ENCODE results near the gene P2RX5. TPM values are rescaled to one million over a fixed set of nuclear protein-coding genes. Genes with fewer than 3 reads are reported as not detected.

The P2RX5 gene
- total and polyA plus RNA-seq, 2 experiments from 2014 or later, result 7.5 to 13.6 TPM

DNA sequence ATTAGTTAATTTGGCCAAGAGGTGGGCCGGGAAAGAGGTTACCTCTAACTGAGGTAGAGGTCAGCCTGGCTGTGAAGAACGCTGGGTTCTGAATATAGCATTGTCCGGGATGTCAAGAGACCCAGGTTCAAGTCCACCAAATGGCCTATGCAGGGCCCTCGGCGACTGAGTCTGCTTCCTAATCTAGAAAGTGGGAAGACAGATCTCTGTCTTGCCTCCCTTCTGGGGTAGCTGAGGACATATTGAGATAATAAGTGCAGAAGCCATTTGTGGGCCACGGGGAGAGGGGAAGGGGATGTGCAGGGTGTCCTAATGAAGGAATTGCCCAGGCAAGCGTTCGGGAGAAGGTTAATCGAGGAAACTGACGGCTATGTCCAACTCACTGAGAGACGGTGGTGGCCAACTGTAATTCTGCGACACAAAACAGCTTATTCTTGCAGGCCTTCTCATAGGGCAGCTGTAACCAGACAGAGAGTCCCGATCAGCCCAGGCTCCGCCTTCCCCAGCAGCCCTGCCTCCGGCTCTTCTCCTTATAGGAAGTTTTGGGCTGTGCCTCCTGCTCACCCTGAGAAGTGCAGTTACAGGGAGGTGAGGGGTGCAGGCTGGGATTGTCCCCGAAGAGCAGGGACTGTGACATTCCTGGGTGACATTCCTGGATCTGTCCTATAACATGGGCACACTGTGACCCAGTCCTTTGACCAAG is 43.6 kb upstream of the P2RX5 start:
- Mint-ChIP-seq H3K4me1 (peaks cover 27% of the 10 kb centered on the region), H3K36me3 (ENCODE audit: low read depth) (no peaks in the 10 kb centered on the region), H3K9me3 (0 out of 3 replicates have a peak, but pooled peaks cover 3% of the 10 kb centered on the region), H3K4me3 (no peak overlapping the region; the same call in 2 of the 3 replicates), H3K27me3 (ENCODE audit: insufficient read depth, low read depth, poor library complexity) (peaks cover 10% of the 10 kb centered on the region), H3K27ac (no peak overlapping the region)
- ATAC-seq, result peak; percentile 43
- 0 out of 2 replicates have a peak overlapping the region, but pooled peaks have one; percentile 57 for H3K4me2 ChIP-seq
- peak; percentile 46 for DNase-seq (ENCODE audit: low spot score)
- TF ChIP-seq, protein P1, sequence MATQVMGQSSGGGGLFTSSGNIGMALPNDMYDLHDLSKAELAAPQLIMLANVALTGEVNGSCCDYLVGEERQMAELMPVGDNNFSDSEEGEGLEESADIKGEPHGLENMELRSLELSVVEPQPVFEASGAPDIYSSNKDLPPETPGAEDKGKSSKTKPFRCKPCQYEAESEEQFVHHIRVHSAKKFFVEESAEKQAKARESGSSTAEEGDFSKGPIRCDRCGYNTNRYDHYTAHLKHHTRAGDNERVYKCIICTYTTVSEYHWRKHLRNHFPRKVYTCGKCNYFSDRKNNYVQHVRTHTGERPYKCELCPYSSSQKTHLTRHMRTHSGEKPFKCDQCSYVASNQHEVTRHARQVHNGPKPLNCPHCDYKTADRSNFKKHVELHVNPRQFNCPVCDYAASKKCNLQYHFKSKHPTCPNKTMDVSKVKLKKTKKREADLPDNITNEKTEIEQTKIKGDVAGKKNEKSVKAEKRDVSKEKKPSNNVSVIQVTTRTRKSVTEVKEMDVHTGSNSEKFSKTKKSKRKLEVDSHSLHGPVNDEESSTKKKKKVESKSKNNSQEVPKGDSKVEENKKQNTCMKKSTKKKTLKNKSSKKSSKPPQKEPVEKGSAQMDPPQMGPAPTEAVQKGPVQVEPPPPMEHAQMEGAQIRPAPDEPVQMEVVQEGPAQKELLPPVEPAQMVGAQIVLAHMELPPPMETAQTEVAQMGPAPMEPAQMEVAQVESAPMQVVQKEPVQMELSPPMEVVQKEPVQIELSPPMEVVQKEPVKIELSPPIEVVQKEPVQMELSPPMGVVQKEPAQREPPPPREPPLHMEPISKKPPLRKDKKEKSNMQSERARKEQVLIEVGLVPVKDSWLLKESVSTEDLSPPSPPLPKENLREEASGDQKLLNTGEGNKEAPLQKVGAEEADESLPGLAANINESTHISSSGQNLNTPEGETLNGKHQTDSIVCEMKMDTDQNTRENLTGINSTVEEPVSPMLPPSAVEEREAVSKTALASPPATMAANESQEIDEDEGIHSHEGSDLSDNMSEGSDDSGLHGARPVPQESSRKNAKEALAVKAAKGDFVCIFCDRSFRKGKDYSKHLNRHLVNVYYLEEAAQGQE (IDR thresholded peaks at IDR 0.05; ENCODE audit: unreplicated experiment), result no peak
- TF ChIP-seq EZH2 (IDR thresholded peaks at IDR 0.05; ENCODE audit: low read depth, unreplicated experiment) (no peak), CREB1 (CRISPR knock-in tag; IDR thresholded peaks at IDR 0.05; ENCODE audit: low read depth) (no peak), STAT1 (IDR thresholded peaks at IDR 0.05; ENCODE audit: unreplicated experiment) (no peak), ZNF331 (CRISPR knock-in tag; IDR thresholded peaks at IDR 0.05; ENCODE audit: low read depth) (no peak), POLR2AphosphoS5 (IDR thresholded peaks at IDR 0.05; ENCODE audit: low read depth) (no peak), ZNF114 (CRISPR knock-in tag; IDR thresholded peaks at IDR 0.05) (no peak), EZH2phosphoT487 (IDR thresholded peaks at IDR 0.05; ENCODE audit: unreplicated experiment) (no peak), JUNB (IDR thresholded peaks at IDR 0.05; ENCODE audit: unreplicated experiment) (no peak), NANOG (IDR thresholded peaks at IDR 0.05; ENCODE audit: borderline replicate concordance) (no peak)
- TF ChIP-seq, protein P2, sequence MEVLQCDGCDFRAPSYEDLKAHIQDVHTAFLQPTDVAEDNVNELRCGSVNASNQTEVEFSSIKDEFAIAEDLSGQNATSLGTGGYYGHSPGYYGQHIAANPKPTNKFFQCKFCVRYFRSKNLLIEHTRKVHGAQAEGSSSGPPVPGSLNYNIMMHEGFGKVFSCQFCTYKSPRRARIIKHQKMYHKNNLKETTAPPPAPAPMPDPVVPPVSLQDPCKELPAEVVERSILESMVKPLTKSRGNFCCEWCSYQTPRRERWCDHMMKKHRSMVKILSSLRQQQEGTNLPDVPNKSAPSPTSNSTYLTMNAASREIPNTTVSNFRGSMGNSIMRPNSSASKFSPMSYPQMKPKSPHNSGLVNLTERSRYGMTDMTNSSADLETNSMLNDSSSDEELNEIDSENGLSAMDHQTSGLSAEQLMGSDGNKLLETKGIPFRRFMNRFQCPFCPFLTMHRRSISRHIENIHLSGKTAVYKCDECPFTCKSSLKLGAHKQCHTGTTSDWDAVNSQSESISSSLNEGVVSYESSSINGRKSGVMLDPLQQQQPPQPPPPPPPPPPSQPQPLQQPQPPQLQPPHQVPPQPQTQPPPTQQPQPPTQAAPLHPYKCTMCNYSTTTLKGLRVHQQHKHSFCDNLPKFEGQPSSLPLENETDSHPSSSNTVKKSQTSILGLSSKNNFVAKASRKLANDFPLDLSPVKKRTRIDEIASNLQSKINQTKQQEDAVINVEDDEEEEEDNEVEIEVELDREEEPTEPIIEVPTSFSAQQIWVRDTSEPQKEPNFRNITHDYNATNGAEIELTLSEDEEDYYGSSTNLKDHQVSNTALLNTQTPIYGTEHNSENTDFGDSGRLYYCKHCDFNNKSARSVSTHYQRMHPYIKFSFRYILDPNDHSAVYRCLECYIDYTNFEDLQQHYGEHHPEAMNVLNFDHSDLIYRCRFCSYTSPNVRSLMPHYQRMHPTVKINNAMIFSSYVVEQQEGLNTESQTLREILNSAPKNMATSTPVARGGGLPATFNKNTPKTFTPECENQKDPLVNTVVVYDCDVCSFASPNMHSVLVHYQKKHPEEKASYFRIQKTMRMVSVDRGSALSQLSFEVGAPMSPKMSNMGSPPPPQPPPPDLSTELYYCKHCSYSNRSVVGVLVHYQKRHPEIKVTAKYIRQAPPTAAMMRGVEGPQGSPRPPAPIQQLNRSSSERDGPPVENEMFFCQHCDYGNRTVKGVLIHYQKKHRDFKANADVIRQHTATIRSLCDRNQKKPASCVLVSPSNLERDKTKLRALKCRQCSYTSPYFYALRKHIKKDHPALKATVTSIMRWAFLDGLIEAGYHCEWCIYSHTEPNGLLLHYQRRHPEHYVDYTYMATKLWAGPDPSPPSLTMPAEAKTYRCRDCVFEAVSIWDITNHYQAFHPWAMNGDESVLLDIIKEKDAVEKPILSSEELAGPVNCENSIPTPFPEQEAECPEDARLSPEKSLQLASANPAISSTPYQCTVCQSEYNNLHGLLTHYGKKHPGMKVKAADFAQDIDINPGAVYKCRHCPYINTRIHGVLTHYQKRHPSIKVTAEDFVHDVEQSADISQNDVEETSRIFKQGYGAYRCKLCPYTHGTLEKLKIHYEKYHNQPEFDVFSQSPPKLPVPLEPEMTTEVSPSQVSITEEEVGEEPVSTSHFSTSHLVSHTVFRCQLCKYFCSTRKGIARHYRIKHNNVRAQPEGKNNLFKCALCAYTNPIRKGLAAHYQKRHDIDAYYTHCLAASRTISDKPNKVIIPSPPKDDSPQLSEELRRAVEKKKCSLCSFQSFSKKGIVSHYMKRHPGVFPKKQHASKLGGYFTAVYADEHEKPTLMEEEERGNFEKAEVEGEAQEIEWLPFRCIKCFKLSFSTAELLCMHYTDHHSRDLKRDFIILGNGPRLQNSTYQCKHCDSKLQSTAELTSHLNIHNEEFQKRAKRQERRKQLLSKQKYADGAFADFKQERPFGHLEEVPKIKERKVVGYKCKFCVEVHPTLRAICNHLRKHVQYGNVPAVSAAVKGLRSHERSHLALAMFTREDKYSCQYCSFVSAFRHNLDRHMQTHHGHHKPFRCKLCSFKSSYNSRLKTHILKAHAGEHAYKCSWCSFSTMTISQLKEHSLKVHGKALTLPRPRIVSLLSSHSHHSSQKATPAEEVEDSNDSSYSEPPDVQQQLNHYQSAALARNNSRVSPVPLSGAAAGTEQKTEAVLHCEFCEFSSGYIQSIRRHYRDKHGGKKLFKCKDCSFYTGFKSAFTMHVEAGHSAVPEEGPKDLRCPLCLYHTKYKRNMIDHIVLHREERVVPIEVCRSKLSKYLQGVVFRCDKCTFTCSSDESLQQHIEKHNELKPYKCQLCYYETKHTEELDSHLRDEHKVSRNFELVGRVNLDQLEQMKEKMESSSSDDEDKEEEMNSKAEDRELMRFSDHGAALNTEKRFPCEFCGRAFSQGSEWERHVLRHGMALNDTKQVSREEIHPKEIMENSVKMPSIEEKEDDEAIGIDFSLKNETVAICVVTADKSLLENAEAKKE (CRISPR knock-in tag; IDR thresholded peaks at IDR 0.05), result no peak
- TF ChIP-seq, protein P3, sequence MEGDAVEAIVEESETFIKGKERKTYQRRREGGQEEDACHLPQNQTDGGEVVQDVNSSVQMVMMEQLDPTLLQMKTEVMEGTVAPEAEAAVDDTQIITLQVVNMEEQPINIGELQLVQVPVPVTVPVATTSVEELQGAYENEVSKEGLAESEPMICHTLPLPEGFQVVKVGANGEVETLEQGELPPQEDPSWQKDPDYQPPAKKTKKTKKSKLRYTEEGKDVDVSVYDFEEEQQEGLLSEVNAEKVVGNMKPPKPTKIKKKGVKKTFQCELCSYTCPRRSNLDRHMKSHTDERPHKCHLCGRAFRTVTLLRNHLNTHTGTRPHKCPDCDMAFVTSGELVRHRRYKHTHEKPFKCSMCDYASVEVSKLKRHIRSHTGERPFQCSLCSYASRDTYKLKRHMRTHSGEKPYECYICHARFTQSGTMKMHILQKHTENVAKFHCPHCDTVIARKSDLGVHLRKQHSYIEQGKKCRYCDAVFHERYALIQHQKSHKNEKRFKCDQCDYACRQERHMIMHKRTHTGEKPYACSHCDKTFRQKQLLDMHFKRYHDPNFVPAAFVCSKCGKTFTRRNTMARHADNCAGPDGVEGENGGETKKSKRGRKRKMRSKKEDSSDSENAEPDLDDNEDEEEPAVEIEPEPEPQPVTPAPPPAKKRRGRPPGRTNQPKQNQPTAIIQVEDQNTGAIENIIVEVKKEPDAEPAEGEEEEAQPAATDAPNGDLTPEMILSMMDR (conservative IDR thresholded peaks at IDR 0.05; ENCODE audit: low read depth in 2 of 2), result no peak
- TF ChIP-seq, protein P4, sequence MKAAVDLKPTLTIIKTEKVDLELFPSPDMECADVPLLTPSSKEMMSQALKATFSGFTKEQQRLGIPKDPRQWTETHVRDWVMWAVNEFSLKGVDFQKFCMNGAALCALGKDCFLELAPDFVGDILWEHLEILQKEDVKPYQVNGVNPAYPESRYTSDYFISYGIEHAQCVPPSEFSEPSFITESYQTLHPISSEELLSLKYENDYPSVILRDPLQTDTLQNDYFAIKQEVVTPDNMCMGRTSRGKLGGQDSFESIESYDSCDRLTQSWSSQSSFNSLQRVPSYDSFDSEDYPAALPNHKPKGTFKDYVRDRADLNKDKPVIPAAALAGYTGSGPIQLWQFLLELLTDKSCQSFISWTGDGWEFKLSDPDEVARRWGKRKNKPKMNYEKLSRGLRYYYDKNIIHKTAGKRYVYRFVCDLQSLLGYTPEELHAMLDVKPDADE (IDR thresholded peaks at IDR 0.05), result no peak
- peak overlapping the region; percentile 23; the same call in 1 of the 2 replicates for H2AFZ ChIP-seq
- no peaks in the 10 kb centered on the region for H4K20me1 ChIP-seq (replicated peaks; ENCODE audit: insufficient read depth)
- peaks cover 24% of the 10 kb centered on the region; the same call in 1 of the 2 replicates for H3K4me1 ChIP-seq (ENCODE audit: insufficient read depth)
- H3K36me3 ChIP-seq (ENCODE audit: insufficient read depth), result no peaks in the 10 kb centered on the region
- no peaks in the 10 kb centered on the region for H3K27me3 ChIP-seq (ENCODE audit: insufficient read depth)
- no peak overlapping the region for H3K4me3 ChIP-seq
- peaks cover 10% of the 10 kb centered on the region; the same call in 1 of the 2 replicates for H3F3A ChIP-seq (replicated peaks; ENCODE audit: low read depth)
- H3K9me2 ChIP-seq (ENCODE audit: insufficient read depth), result no peaks in the 10 kb centered on the region
- H3K27ac ChIP-seq (ENCODE audit: low read depth), result no peak overlapping the region
- no peaks in the 10 kb centered on the region for H3K79me2 ChIP-seq (replicated peaks; ENCODE audit: insufficient read depth)

Measured in GM23338 (cell line).